Spleen (tissue), 11 donors: ENCODE results near the gene TACSTD2. TPM values are rescaled to one million over a fixed set of nuclear protein-coding genes. Genes with fewer than 3 reads are reported as not detected.

Experiments
- DNase-seq: peaks from one replicate; pipeline ENCODE4 v3.0.0-alpha.2; 2020
- H3K27ac ChIP-seq, 8 donors: fragments of 200-600 bp; sonication (generic) in 7 of 8; 1 replicate in 4 of 8; 2 replicates in 4 of 8; pipeline versions ENCODE4 v1.5.0 to v1.8.0; 2016 to 2021; ENCODE audit warnings: inconsistent platforms in 4 of 8, mild to moderate bottlenecking in 4 of 8, moderate library complexity in 1 of 8
- H3K27me3 ChIP-seq, 7 donors: fragments of 200-600 bp; sonication (generic) in 6 of 7; replicated peaks in 1 of 7; 1 replicate in 4 of 7; 2 replicates in 3 of 7; pipeline versions ENCODE4 v1.5.0 to v1.8.0; 2016 to 2021; ENCODE audit warnings: inconsistent platforms in 3 of 7, mild to moderate bottlenecking in 1 of 7
- H3K36me3 ChIP-seq, 6 donors: fragments of 200-600 bp; sonication (generic) in 5 of 6; 1 replicate in 4 of 6; 2 replicates in 2 of 6; pipeline versions ENCODE4 v1.5.0 to v1.8.0; 2016 to 2021; ENCODE audit warnings: inconsistent platforms in 2 of 6
- H3K4me1 ChIP-seq, 6 donors: fragments of 200-600 bp; sonication (generic) in 5 of 6; 1 replicate in 3 of 6; 2 replicates in 3 of 6; pipeline versions ENCODE4 v1.5.0 to v1.8.0; 2016 to 2021; ENCODE audit warnings: inconsistent platforms in 3 of 6
- H3K4me3 ChIP-seq, 8 donors: fragments of 200-600 bp; sonication (generic) in 7 of 8; 1 replicate in 4 of 8; 2 replicates in 4 of 8; pipeline versions ENCODE4 v1.5.0 to v1.8.0; 2016 to 2021; ENCODE audit warnings: inconsistent platforms in 4 of 8, mild to moderate bottlenecking in 4 of 8, moderate library complexity in 2 of 8
- H3K9me3 ChIP-seq, 8 donors: fragments of 200-600 bp; sonication (generic) in 7 of 8; 1 replicate in 4 of 8; 2 replicates in 4 of 8; pipeline versions ENCODE4 v1.5.0 to v1.8.0; 2016 to 2021; ENCODE audit warnings: inconsistent platforms in 4 of 8
- POLR2A ChIP-seq, 3 donors: fragments of 450-650 bp; IDR thresholded peaks; one replicate each; pipeline ENCODE4 v1.5.1; 2017; ENCODE audit warnings: antibody characterized with exemption in 3 of 3, mild to moderate bottlenecking in 1 of 3
- POLR2AphosphoS5 ChIP-seq, 3 donors: sonication (generic); formaldehyde crosslinking; IDR thresholded peaks; one replicate each; pipeline ENCODE4 v1.5.1; 2017; ENCODE audit warnings: antibody characterized with exemption in 3 of 3
- WGBS, 5 donors: extraction: QIAGEN DNeasy Blood & Tissue Kit in 3 of 5; methylation state at CpG; one replicate each; pipeline versions ENCODE4 v1.1.5 to v1.1.7; 2013 to 2018; 5-methylcytosine and 5-hydroxymethylcytosine counted together
- intact Hi-C: fragments of 100-400 bp; cut with DNase I; formaldehyde crosslinking; loops from one replicate; pipeline ENCODE4 v1.15.0; 2023; ENCODE audit warnings: low total_unique reads
- polyA plus RNA-seq, 3 donors: library from polyadenylated mRNA; stranded (reverse); fragments of 200-250 nt; gene quantifications; one replicate each; pipeline ENCODE4 v1.2.1, GENCODE V29; 2013
- total RNA-seq, 7 donors: library from RNA; depleted of rRNA in 3 of 7; stranded (reverse); fragments of >200 nt in 3 of 7; fragmentation: NEBNext Ultra II Directional in 4 of 7; extraction: Animal tissue kit (Norgen Biotek cat#: 25700) in 4 of 7; gene quantifications; one replicate each; pipeline versions ENCODE4 v1.1.0 to v1.2.1, GENCODE V29; 2016 to 2021
- TF ChIP-seq, protein P1 (sequence below), 11 experiments: fragments of 200-600 bp in 7 of 11; fragments of 450-650 bp in 4 of 11; sonication (generic) in 4 of 11; IDR thresholded peaks in 8 of 11; conservative IDR thresholded peaks in 3 of 11; 1 replicate in 7 of 11; 2 replicates in 4 of 11; pipeline versions ENCODE4 v1.4.0 to v1.8.0; 2016 to 2021; ENCODE audit warnings: antibody characterized with exemption in 11 of 11, inconsistent platforms in 4 of 11, mild to moderate bottlenecking in 1 of 11
- donor health status: healthy with polysubstance abuse.
- donor health status: DM: no; HTN: no; CAD: no; lungs with moderate emphysema.
- donor health status: DM: no; HTN: no; CAD: no.
- donor health status: Bipolar disorder and iron deficiency.
- donor health status: healthy.
- donor health status: DM: no; HTN: no; CAD: no.
- donor health status: DM: yes; HTN: yes; CAD: no.

TACSTD2 gene
- total and polyA plus RNA-seq, 10 donors, result 0.35 to 1.7 (median 0.61) TPM; not detected in 1

DNA sequence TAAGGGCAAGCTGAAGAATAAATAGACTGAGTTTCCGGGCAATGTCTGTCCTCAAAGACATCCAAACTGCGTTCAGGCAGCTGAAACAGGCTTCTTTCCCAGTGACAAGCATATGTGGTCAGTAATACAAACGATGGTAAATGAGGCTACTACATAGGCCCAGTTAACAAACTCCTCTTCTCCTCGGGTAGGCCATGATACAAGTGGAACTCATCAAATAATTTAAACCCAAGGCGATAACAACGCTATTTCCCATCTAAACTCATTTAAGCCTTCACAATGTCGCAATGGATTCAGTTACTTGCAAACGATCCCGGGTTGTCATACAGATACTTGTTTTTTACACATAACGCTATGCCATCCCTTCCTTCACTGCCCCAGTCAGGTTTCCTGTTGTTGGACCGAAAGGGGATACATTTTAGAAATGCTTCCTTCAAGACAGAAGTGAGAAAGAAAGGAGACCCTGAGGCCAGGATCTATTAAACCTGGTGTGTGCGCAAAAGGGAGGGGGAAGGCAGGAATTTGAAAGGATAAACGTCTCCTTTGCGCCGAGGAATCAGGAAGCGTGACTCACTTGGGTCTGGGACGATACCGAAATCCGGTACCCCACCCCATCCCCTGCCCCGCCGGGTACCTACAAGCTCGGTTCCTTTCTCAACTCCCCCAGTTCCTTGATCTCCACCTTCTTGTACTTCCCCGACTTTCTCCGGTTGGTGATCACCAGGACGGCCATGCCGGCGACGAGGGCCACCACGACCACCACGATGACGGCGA, 1.3 kb downstream of the TACSTD2 start:
- Histone ChIP-seq H3K9me3 (no peaks in the 10 kb centered on the region), H3K4me1 (peaks cover 9 to 46% (median 26%) of the 10 kb centered on the region in 6 donors), H3K27ac (peak overlapping the region in 4 of 8 donors; percentile 23 to 70 (median 56)), H3K36me3 (no peaks in the 10 kb centered on the region), H3K4me3 (peak overlapping the region; percentile 21 to 67 (median 42)), H3K27me3 (peaks cover 0 to 98% (median 42%) of the 10 kb centered on the region in 7 donors)
- TF ChIP-seq, protein P1, sequence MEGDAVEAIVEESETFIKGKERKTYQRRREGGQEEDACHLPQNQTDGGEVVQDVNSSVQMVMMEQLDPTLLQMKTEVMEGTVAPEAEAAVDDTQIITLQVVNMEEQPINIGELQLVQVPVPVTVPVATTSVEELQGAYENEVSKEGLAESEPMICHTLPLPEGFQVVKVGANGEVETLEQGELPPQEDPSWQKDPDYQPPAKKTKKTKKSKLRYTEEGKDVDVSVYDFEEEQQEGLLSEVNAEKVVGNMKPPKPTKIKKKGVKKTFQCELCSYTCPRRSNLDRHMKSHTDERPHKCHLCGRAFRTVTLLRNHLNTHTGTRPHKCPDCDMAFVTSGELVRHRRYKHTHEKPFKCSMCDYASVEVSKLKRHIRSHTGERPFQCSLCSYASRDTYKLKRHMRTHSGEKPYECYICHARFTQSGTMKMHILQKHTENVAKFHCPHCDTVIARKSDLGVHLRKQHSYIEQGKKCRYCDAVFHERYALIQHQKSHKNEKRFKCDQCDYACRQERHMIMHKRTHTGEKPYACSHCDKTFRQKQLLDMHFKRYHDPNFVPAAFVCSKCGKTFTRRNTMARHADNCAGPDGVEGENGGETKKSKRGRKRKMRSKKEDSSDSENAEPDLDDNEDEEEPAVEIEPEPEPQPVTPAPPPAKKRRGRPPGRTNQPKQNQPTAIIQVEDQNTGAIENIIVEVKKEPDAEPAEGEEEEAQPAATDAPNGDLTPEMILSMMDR (IDR thresholded peaks at IDR 0.05 in 8 of 11, conservative IDR thresholded peaks at IDR 0.05 in 3 of 11), result no peak
- TF ChIP-seq POLR2A (IDR thresholded peaks at IDR 0.05), result no peak
- TF ChIP-seq POLR2AphosphoS5 (IDR thresholded peaks at IDR 0.05), result no peak
- intact Hi-C loops, result no loop called here
- WGBS, 5 donors, result 25 to 52% (median 39%) methylated on average over 32 of the region's 32 CpGs
- DNase-seq, result no peak

DNA sequence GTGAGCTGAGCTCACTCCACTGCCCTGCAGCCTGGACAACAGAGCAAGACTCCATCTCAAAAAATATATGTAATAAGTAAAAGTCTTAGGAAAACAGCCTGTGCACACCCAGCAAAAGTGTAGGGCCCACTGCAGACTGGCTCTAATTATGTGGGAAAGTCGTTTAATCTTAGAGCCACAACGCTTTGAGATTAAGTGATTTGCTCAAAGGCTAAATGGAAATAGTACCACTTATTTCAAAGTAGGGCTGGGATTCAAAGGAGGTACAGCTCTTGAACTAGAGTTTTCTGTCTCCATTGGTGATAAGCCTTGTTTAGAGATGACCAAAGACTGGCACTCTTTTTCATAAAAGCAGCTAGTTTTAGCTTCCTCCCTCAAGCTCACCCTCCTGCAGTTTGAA, 2.2 kb downstream of the TACSTD2 start:
- intact Hi-C loops, result no loop called here
- TF ChIP-seq POLR2A (IDR thresholded peaks at IDR 0.05), result no peak
- TF ChIP-seq, protein P1 (IDR thresholded peaks at IDR 0.05 in 8 of 11, conservative IDR thresholded peaks at IDR 0.05 in 3 of 11), result no peak
- no peak for TF ChIP-seq POLR2AphosphoS5 (IDR thresholded peaks at IDR 0.05)
- WGBS, 5 donors, result 75 to 93% (median 88%) methylated on average over 2 of the region's 2 CpGs

DNA sequence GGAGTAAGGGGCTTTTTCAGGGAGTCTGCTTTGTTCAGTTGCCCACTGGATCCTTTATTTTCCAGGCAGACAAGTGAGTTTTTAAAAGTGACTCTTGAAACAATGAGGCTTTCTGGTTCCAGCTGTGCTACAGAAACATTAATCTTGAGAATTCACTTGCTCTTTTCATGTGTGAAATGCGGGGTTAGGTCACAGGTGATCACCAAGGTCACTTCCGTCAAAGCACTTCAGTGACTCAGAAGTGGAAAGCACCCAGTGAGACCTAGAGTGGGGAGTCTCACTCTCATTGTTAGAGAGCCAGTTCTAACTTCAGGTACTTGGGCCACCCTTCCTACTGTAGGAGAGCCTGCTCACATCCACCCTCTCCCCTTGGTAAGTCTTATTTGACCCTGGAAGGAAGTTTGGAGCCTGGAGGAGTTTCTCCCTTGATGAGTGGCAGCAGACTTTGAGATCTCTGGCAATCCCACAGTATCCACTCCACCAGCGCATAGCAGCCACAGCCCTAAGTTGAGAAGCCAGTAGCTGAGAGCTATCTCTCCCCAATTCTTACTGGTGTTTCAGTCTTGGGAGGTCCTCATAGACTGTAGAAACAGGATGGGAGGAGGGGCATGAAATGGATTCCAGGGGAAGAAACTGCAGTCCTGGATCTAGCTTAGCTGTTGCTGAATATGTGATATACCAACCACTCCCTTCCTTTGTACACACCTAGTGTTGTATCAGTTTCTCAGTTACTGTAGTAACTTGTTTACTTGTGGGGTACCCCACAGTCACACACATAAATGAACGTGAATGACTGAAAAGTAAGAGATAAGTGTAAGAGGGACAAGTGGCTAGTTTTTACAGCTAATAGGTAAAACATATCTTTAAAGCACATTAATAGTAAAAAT, 3.1 kb downstream of the TACSTD2 start:
- 58 to 75% (median 65%) methylated on average over 4 of the region's 4 CpGs for WGBS, 5 donors
- H3K9me3 ChIP-seq, result no peaks in the 10 kb centered on the region
- H3K36me3 ChIP-seq, result no peaks in the 10 kb centered on the region
- H3K4me1 ChIP-seq, result peaks cover 9 to 46% (median 26%) of the 10 kb centered on the region in 6 donors
- DNase-seq, result no peak
- no peak overlapping the region for H3K4me3 ChIP-seq
- no peak for TF ChIP-seq POLR2A (IDR thresholded peaks at IDR 0.05)
- TF ChIP-seq, protein P1 (IDR thresholded peaks at IDR 0.05 in 8 of 11, conservative IDR thresholded peaks at IDR 0.05 in 3 of 11), result no peak
- no peak for TF ChIP-seq POLR2AphosphoS5 (IDR thresholded peaks at IDR 0.05)
- intact Hi-C loops, result no loop called here
- no peak overlapping the region for H3K27ac ChIP-seq
- peaks cover 0 to 94% (median 42%) of the 10 kb centered on the region in 7 donors for H3K27me3 ChIP-seq

More for the DNA sequence above, 2.2 kb downstream of the TACSTD2 start:
- Histone ChIP-seq H3K27me3 (peaks cover 0 to 98% (median 42%) of the 10 kb centered on the region in 7 donors), H3K9me3 (no peaks in the 10 kb centered on the region), H3K4me3 (no peak overlapping the region), H3K27ac (peak overlapping the region in 1 of 8 donors; percentile 52), H3K4me1 (peaks cover 9 to 46% (median 26%) of the 10 kb centered on the region in 6 donors), H3K36me3 (no peaks in the 10 kb centered on the region)
- no peak for DNase-seq
